Stimulated activated CD4-positive, alpha-beta T cell treated with anti-CD3 and anti-CD28 coated beads, Interleukin-12 subunit alpha, Interleukin-12 subunit beta, amount 100 ng/mL, for 48 hours (primary cell): Measurements from ENCODE around the gene SAE1.
"Not testable (repeated sequence)": the region's sequence is repeated elsewhere in the genome, so short reads cannot be mapped to it uniquely, and the experiment has no call there.

Source experiments
- DNase-seq, 3 donors: peaks; one replicate each; pipeline ENCODE4 v3.0.0-alpha.2; 2020; ENCODE audit warnings: low read depth in 2 of 3, low spot score in 1 of 3

The SAE1 gene

DNA sequence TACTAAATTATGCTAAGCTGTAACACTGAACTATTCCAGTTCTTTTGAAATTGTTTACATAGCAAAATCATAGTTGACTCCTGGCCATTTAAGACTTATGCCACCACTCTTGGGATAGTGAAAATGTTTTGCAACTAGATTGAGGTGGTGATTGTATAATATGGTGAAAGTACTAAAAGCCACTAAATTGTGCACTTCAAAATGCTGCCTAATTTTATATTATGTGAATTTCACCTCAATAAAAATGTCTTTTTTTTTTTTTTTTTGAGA, 5.0 kb upstream of the SAE1 start:
- DNase-seq, result no peak

- no peak for DNase-seq
Observed at GRCh38 chr19:47129579-47129978, 1.1 kb upstream of the SAE1 start.

DNA sequence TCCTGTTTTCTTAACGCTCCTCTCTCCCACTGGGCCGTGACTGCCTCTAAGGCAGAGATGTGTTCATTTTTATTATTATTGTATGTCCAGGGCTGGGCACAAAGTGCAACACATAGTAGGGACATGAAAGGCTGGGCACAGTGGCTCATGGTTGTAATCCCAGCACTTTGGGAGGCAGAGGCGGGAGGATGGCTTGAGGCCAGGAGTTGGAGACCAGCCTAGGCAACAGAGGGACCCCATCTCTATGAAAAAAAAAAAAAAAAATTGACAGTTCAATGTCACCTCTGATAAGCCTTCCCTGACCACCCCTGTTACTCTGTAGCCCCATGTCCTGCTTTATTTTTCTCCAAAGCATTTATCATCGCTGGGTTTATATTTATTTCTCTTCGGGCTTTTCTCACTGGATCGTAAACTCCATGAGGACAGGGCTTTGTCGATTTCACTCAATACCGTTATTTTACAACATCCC, 481 bp upstream of the SAE1 start:
- no peak for DNase-seq

DNA sequence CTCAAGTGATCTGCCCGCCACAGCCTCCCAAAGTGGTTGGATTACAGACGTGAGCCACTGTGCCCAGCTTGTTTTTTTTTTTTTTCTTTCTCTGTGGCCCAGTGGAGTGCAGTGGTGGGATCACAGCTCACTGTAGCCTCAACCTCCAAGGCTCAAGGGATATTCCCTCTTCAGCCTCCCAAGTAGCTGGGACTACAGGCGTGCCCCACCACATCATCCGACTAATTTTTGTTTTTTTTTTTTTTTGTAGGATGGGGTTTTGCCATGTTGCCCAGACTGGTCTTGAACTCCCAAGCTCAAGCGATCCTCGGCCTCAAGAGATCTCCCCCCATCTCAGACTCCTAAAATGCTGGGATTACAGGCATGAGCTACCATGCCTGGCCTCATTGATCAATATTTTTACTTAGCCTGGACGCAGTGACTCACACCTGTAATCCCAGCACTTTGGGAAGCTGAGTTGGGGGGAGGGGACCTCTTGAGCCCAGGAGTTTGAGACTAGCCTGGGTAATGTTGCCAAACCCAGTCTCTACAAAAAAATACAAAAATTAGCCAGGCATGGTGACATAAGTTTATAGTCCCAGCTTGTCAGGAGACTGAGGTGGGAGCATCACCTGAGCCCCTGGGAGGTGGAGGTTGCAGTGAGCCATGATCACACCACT, 1.7 kb downstream of the SAE1 start:
- no peak for DNase-seq

GRCh38 chr19:47133021-47133471, 2.4 kb downstream of the SAE1 start:
- DNase-seq, result no peak

DNA sequence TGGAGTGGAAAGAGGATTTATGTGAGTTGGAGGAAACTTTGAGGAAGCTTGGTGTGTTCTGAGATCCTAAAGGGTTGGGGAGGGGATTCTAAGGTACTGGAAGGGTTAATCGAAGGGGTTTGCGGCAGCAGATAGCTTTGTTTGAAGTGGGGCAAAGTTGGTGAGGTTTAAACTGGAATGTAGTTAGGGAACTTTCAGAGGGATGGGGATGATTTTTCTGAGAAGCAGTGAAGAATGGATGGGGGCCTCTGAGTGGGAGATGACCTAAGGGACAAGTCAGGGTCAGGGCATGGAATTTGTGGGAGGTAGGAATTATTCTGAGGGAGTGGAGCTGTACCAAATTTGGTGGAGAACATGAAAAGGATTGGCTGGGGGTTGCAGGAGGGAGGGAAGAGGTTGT, 3.9 kb downstream of the SAE1 start:
- DNase-seq, result no peak

DNA sequence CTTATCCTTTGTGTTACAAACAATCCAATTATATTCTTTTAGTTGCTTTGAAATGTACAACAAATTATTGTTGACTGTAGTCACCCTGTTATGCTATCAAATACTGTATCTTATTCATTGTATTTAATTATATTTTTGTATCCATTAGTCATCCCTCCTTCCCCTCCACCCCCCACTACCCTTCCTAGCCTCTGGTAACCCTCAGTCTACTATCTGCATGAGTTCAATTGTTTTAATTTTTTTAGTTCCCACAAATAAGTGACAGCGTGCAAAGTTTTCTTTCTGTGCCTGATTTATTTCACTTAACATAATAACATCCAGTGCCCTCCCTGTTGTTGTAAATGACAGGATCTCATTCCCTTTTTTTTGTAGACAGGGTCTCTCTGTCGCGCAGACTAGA, 4.5 kb downstream of the SAE1 start:
- DNase-seq, result no peak

DNA sequence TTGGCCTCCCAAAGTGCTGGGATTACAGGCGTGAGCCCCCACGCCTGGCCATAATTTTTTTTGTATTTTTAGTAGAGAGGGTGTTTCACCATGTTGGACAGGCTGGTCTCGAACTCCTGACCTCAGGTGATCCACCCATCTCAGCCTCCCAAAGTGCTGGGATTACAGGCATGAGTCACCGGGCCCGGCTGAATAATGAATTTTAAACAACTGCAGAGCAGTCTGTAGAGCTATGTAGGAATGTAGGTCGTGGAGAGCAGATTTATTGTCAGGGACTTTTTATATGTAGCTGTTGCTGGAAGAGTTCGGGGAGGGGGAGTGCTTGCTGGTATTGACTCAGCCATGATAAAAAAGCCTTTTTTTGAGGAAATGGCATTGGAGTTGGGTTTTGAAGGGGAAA, 10.6 kb downstream of the SAE1 start:
- DNase-seq, result not testable (repeated sequence)

DNA sequence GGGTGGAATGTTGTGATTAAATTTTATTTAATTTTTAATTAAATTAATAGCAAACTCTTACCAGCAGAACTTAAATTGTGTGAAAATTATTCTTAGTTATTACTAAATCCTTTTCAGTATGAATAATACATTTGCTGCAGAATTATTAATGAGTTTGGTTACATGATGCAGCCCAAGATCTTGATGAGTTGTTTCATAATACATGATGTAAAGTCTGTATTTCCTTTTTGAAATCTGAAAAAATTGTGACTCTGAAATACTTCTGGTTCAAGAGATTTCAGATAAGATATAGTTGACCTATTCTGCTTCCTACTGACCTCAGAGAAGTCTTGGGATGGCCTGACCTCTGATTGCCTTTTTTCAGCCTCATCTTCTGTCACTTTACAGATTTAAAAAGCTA, 11.1 kb downstream of the SAE1 start:
- no peak for DNase-seq

GRCh38 chr19:47142779-47143178, 12.1 kb downstream of the SAE1 start:
- DNase-seq, result no peak

DNA sequence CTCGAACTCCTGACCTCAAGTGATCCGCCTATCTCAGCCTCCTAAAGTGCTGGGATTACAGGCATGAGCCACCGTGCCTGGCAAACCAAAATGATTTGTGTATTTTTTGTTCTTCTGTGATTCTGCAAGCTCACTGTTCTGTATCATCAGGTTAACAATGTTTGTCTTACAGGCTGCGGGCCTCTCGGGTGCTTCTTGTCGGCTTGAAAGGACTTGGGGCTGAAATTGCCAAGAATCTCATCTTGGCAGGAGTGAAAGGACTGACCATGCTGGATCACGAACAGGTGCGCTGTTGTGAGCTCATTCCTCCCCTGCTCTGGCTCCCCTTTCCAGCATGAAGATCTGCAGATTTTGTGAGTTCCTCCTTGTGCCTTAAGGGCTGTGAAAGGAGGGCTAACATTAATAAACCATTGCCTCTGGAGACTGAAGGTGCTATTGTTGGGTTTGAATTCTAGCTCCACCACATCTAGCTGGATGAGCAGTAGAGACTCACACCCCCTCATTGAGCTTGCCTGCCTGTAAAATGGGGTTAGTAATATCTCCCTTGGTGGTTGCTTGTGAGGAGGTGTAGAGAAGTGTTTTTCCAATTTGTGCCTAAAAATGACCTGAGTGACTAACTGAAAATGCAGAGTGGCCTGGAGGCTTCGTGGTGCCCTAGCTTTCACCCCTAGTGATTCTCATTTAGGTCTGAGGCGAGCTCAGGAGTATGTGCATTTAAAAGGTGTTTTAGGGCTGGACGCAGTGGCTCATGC, 12.9 kb downstream of the SAE1 start:
- DNase-seq, result no peak

GRCh38 chr19:47144630-47145029, 14.0 kb downstream of the SAE1 start:
- no peak for DNase-seq

- DNase-seq, result no peak
Observed at GRCh38 chr19:47145639-47146486, 15.2 kb downstream of the SAE1 start.

DNA sequence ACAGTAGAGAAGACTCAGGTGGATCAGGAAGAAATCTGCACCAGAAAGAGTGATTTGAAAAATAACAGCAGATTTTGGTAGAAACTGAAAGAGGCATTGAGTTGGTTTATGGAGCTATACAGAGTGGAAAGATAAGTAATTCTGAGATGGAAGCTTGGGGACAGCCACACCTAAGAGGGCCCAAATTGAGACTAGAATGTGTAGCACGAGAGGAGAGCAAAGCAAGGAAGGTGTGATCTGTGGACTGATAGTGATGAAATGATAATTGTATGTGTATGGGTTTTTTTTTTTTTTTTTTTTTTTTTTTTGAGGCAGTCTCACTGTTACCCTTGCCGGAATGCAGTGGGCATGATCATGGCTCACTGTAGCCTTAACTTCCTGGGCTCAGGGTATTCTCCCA, 16.3 kb downstream of the SAE1 start:
- DNase-seq, result no peak

GRCh38 chr19:47151627-47152026, 21.0 kb downstream of the SAE1 start:
- no peak for DNase-seq

DNA sequence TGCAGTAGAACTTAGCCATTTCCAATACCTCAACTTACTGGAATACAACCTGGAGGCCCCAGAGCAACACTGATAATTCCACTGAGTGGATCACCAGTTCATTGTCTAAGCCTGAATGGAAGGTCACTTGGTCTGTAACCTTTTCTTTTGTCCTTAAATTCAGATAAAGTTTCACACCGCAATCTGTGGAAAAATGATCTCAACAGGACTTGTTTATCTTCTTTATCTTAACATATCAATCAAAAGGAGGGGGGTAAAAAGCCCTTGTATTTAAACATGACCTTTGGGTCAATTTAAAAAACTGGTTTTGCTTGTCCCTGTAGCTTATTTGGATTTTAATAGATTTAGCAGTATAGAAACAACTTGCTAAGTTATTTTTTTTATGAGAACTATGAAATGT, 21.6 kb downstream of the SAE1 start:
- no peak for DNase-seq

DNA sequence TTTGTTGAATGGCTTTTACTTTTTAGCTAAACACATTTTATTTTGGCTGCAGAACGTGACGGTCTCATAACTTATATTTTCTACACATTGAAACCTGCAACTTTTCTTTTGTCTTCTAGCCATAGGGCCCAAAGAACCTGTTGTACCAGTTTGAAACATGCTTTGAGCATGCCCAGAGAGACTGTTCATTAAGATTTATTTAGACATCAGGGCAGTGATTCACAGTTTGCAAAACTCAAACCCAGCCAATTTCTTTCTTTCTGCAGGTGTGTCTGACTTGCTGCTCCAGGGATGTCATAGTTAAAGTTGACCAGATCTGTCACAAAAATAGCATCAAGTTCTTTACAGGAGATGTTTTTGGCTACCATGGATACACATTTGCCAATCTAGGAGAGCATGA, 22.0 kb downstream of the SAE1 start:
- no peak for DNase-seq

GRCh38 chr19:47153266-47153665, 22.6 kb downstream of the SAE1 start:
- DNase-seq, result no peak

DNA sequence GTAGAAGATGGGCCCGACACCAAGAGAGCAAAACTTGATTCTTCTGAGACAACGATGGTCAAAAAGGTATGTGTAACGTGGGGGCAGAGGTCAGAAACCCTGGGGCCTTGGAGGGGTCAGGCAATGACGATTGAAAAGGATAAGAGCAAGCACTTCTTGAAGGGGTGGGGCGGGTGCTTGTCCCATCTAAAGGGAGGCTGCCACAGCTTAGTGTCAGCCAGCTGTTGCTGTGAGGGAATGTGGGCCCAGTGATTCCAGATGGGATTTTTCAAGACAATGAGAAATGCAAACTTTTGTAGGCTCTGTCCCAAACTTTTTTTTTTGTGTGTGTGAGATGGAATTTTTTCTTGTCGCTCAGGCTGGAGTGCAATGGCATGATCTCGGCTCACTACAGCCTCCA, 24.5 kb downstream of the SAE1 start:
- no peak for DNase-seq

DNA sequence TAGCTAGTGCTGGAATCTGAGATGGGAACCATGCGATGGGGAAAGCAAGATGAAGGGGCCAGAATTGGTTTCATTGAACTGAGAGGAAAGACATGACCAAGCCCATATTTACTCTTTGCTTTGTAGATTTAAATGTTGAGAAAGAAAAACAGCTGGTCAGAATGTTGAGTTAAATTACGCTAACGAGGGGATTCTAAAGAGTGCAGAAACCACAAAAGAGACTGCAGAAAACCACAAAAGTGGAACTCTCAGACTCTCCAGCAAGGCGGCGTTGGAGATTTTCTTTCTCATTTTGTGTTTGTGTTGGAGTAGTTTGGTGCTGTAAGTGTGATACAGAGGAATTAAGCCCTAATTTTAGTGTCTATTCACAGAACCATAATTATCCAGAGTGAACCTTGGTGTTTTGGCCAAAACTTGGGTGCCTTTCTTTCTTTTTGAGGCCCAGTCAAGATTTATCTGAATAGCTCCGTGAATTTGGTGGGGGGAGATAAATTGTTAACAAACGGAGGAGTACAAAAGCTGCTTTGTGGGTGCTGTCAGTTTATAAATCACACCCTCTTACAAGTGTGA, 26.3 kb downstream of the SAE1 start:
- DNase-seq, result no peak

DNA sequence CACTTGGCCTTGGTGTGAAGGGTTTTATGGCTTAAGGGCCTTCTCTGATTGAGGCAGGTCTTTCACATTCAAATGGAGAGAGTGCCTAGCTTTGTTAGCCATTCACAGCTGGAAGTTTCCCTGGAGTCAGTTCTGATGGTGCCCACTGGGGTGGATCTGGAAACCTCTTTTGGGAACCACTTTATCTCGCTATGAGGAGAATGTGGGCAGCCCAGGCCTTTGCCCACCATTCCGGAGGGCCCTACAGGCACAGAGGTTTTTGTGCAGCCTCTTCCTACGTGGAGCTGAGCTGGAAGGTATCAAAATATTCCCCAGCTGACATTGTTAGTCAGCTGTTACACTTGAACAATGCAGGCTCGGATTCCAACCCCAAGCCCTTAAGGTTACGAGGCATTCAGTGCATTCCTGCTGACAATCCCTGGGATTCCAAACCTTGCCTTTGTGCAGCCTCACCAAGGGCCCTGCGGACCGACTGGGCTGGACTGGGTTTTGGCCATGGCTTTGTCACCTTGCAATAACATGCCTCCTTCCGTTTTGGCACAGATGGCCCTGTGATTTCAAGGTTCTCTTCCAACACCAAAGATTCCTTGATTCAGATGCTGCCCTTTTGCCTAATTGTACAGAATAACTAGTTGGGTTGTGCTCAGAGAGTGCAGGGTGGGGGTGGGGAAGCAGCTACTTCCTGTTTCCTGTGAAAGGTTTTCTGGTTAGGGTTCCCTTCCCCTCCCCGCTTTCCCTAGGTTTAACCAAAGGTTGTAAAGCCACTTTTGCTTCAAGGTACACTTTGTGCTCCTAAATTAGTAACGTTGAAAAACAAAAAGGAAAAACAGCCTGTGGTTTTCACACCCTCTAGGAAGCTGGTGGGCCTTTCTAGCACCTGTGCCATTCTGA, 27.0 kb downstream of the SAE1 start:
- DNase-seq, result no peak
